Mammary epithelial cell (primary cell): ENCODE measurements around the gene G6PC3.

Experiments used
- CTCF ChIP-seq, 2 donors: IDR thresholded peaks in 1 of 2; conservative IDR thresholded peaks in 1 of 2; 2 replicates each; pipeline ENCODE4 v1.5.1; 2011 to 2012; ENCODE audit warnings: inconsistent platforms in 2 of 2, low read length in 2 of 2, mild to moderate bottlenecking in 2 of 2, control low read depth in 1 of 2, low read depth in 1 of 2; ENCODE audit not compliant: insufficient read depth in 1 of 2; ENCODE audit errors: extremely low read depth in 1 of 2
- EZH2 ChIP-seq: IDR thresholded peaks from 2 replicates; pipeline ENCODE4 v1.6.1; 2012; ENCODE audit warnings: low read length, inconsistent platforms, borderline replicate concordance

- TF ChIP-seq CTCF (conservative IDR thresholded peaks at IDR 0.05 in 1 of 2, IDR thresholded peaks at IDR 0.05 in 1 of 2; ENCODE audit: extremely low read depth in 1 of 2, insufficient read depth in 1 of 2, low read depth in 1 of 2, low read length in 2 of 2): no peak
- no peak for TF ChIP-seq EZH2
Measured at GRCh38 chr17:44113382-44113781, 42.8 kb downstream of the G6PC3 start.
